Tibial nerve (tissue), 4 donors: Measurements from ENCODE around the gene AP2A2.

ENCODE experiments used
- CTCF ChIP-seq, 5 experiments: fragments of 200-600 bp in 3 of 5; fragments of 450-650 bp in 2 of 5; sonication (generic) in 3 of 5; IDR thresholded peaks; one replicate each; pipeline ENCODE4 v1.5.1; 2016 to 2019; ENCODE audit warnings: antibody characterized with exemption in 5 of 5, mild to moderate bottlenecking in 3 of 5, moderate library complexity in 2 of 5
- EP300 ChIP-seq, 2 donors: sonication (generic); formaldehyde crosslinking; IDR thresholded peaks; one replicate each; pipeline ENCODE4 v1.6.1; 2017; ENCODE audit warnings: antibody characterized with exemption in 2 of 2, mild to moderate bottlenecking in 1 of 2
- POLR2A ChIP-seq, 2 donors: fragments of 450-650 bp; IDR thresholded peaks; one replicate each; pipeline ENCODE4 v1.6.1; 2017; ENCODE audit warnings: antibody characterized with exemption in 2 of 2, mild to moderate bottlenecking in 2 of 2, moderate library complexity in 2 of 2

- no peak for TF ChIP-seq POLR2A (IDR thresholded peaks at IDR 0.05)
- no peak for TF ChIP-seq CTCF (IDR thresholded peaks at IDR 0.05)
- TF ChIP-seq EP300 (IDR thresholded peaks at IDR 0.05), result no peak
Observed at GRCh38 chr11:1047595-1048156, 122.0 kb downstream of the AP2A2 start.
